ENCODE measurements around the gene MOSPD3. TPM values are rescaled to one million over a fixed set of nuclear protein-coding genes. Genes with fewer than 3 reads are reported as not detected.

Gene MOSPD3
- total RNA-seq, 1 experiment from 2014 or later, result 16.7 TPM

- Mint-ChIP-seq H3K4me3 (no peak overlapping the region), H3K36me3 (ENCODE audit: insufficient read depth in 1 of 3, low read depth in 3 of 3) (peaks cover 5 to 44% (median 9%) of the 10 kb centered on the region in 3 experiments; a peak in 5 of 7 replicates), H3K9me3 (no peaks in the 10 kb centered on the region), H3K27me3 (ENCODE audit: low read depth) (peaks cover 10% of the 10 kb centered on the region), H3K4me1 (peaks cover 19 to 27% of the 10 kb centered on the region in 2 experiments), H3K27ac (no peak overlapping the region)
- Histone ChIP-seq H4K20me1 (ENCODE audit: control insufficient read depth, insufficient read depth, insufficient read length) (no peaks in the 10 kb centered on the region), H3K56ac (ENCODE audit: insufficient read length, low read depth, low read length) (no peak overlapping the region), H2BK12ac (ENCODE audit: insufficient read length, low read depth, low read length) (no peak overlapping the region), H4K8ac (replicated peaks; ENCODE audit: insufficient read length, low read depth, low read length) (no peak overlapping the region), H3K14ac (ENCODE audit: insufficient read depth, low read length) (no peak overlapping the region), H3K79me2 (ENCODE audit: insufficient read depth, low read length) (no peaks in the 10 kb centered on the region), H2BK20ac (ENCODE audit: low read depth, low read length, poor library complexity, severe bottlenecking) (no peak overlapping the region), H2BK120ac (ENCODE audit: low read depth, low read length, poor library complexity, severe bottlenecking) (no peak overlapping the region), H2AFZ (ENCODE audit: low read length) (no peak overlapping the region), H3K4ac (ENCODE audit: low read depth, low read length) (no peak overlapping the region), H3K27ac (ENCODE audit: insufficient read length, low read depth, low read length) (no peak overlapping the region), H2BK5ac (ENCODE audit: insufficient read length, low read length) (no peak overlapping the region), H3K4me1 (ENCODE audit: insufficient read depth, low read length) (peaks cover 4% of the 10 kb centered on the region; the same call in 1 of the 2 replicates), H4K5ac (ENCODE audit: insufficient read length, low read depth, low read length) (no peak overlapping the region), H3K23ac (ENCODE audit: insufficient read length, low read depth, low read length) (no peak overlapping the region), H4K91ac (ENCODE audit: insufficient read length, low read depth, low read length) (no peak overlapping the region), H2BK15ac (ENCODE audit: low read depth, low read length) (no peak overlapping the region), H3K27me3 (ENCODE audit: insufficient read depth, low read length) (no peaks in the 10 kb centered on the region), H3K9ac (ENCODE audit: extremely low read depth, insufficient read length, low read length) (no peak overlapping the region), H2AK5ac (ENCODE audit: insufficient read length, low read length) (no peak overlapping the region), H3K23me2 (ENCODE audit: insufficient read length, low read depth, low read length, poor library complexity, severe bottlenecking) (peaks cover 16% of the 10 kb centered on the region), H3K4me2 (ENCODE audit: insufficient read depth, insufficient read length, low read length) (no peak overlapping the region), H3K9me3 (ENCODE audit: control insufficient read depth, low read depth, low read length) (no peaks in the 10 kb centered on the region), H3K18ac (ENCODE audit: insufficient read length, low read depth, low read length) (no peak overlapping the region), H3K79me1 (ENCODE audit: insufficient read depth, low read depth, low read length, poor library complexity, severe bottlenecking) (no peaks in the 10 kb centered on the region), H3T11ph (ENCODE audit: low read length) (no peak overlapping the region)
- WGBS (ENCODE audit: extremely low coverage, insufficient read length, low lambda C conversion rate), result no CpG with 5 or more reads among the region's 4 CpGs
- no peak for DNase-seq
- TF ChIP-seq, protein P1, sequence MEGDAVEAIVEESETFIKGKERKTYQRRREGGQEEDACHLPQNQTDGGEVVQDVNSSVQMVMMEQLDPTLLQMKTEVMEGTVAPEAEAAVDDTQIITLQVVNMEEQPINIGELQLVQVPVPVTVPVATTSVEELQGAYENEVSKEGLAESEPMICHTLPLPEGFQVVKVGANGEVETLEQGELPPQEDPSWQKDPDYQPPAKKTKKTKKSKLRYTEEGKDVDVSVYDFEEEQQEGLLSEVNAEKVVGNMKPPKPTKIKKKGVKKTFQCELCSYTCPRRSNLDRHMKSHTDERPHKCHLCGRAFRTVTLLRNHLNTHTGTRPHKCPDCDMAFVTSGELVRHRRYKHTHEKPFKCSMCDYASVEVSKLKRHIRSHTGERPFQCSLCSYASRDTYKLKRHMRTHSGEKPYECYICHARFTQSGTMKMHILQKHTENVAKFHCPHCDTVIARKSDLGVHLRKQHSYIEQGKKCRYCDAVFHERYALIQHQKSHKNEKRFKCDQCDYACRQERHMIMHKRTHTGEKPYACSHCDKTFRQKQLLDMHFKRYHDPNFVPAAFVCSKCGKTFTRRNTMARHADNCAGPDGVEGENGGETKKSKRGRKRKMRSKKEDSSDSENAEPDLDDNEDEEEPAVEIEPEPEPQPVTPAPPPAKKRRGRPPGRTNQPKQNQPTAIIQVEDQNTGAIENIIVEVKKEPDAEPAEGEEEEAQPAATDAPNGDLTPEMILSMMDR (conservative IDR thresholded peaks at IDR 0.05), result no peak
These were observed 13.9 kb upstream of the MOSPD3 start for GRCh38 chr7:100598425-100598824.
